Dendritic cell treated with granulocyte-macrophage colony-stimulating factor and Interleukin-4, amounts not matched to agents 40 ng/mL and 50 ng/mL, for 4 days (primary cell): ENCODE data around the gene KIF5C.

Experiments used
- H3K27ac Mint-ChIP-seq: one replicate; pipeline ENCODE4 v1.8.0; 2022; ENCODE audit warnings: mild to moderate bottlenecking, mixed read lengths
- H3K27me3 Mint-ChIP-seq: one replicate; pipeline ENCODE4 v1.8.0; 2022; ENCODE audit warnings: mild to moderate bottlenecking, mixed read lengths
- H3K36me3 Mint-ChIP-seq: one replicate; pipeline ENCODE4 v1.8.0; 2022; ENCODE audit warnings: low read depth, mixed read lengths
- H3K4me1 Mint-ChIP-seq: one replicate; pipeline ENCODE4 v1.8.0; 2022; ENCODE audit warnings: low read depth, mixed read lengths
- H3K4me3 Mint-ChIP-seq: one replicate; pipeline ENCODE4 v1.8.0; 2022; ENCODE audit warnings: mild to moderate bottlenecking, moderate library complexity, mixed read lengths
- H3K9me3 Mint-ChIP-seq: one replicate; pipeline ENCODE4 v1.8.0; 2022; ENCODE audit warnings: mixed read lengths
- intact Hi-C: fragments of 100-400 bp; cut with micrococcal nuclease; formaldehyde crosslinking; loops from one replicate; pipeline ENCODE4 v1.15.0; 2022

KIF5C gene

DNA sequence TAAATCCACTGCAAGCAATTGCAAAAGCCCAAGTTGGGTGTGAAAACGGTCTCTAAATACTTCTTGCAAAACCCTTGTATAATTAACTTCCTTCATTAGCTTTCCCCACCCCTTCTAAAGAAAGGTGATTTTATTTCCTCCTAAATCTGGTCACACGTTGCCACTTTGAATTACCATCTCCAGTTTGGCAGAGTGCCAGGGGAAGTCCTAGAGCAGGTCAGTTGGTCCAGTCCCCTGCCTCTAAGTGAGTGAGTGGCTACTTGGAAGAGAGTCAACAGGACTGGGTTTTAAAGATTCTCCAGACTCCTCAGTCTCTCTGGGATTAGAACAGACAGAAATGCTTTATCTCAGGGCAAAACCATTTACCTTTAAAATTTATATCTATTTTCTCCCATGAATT, 144.7 kb downstream of the KIF5C start:
- intact Hi-C loops: no loop called here
- H3K4me1 Mint-ChIP-seq: peaks cover 33% of the 10 kb centered on the region
- H3K9me3 Mint-ChIP-seq: no peaks in the 10 kb centered on the region
- H3K36me3 Mint-ChIP-seq: no peaks in the 10 kb centered on the region
- peaks cover 14% of the 10 kb centered on the region for H3K27me3 Mint-ChIP-seq
- no peak overlapping the region for H3K27ac Mint-ChIP-seq
- no peak overlapping the region for H3K4me3 Mint-ChIP-seq

DNA sequence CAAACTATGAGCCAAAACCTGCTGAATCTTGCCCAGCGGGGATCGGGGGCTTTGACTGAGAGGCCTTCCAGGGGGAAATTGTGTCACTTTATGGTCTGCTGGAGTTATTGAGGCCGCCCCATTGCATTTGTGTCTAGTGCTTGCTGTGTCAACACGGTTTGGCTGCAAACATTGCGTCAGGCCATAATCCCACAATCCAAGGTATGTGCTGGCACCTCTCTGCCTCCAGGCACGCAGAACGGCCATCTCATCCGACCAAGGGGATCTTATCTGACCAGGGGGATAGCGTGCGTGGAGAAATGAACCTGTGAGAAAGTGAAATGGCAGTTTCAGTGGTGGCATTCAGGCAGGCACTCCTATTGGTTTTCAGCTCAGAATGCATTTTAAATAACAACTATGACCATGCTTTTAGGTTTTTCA, 145.4 kb downstream of the KIF5C start:
- Mint-ChIP-seq H3K36me3 (no peaks in the 10 kb centered on the region), H3K4me1 (peaks cover 33% of the 10 kb centered on the region), H3K27me3 (peaks cover 14% of the 10 kb centered on the region), H3K9me3 (no peaks in the 10 kb centered on the region), H3K27ac (no peak overlapping the region), H3K4me3 (no peak overlapping the region)
- intact Hi-C loops: no loop called here

DNA sequence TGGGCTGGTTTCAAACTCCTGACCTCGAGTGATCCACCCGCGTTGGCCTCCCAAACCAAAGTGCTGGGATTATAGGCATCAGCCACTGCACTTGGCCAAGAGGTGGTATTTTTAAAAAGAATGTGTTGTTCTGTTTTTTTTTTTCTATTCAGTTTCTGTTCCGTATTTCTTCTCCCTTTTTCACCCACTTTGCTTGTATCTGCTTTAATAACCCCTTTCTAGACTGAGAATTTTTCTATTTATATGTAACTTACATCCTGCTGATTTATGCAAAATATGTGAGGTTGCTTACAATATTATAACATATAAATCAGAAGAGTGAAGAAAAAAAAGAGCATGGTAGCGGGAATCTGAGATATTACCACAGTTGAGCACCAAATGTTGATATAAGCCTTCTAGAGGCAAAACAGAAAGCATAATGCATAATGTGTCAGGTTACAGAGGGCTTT, 146.3 kb downstream of the KIF5C start:
- intact Hi-C loops: no loop called here
- peaks cover 33% of the 10 kb centered on the region for H3K4me1 Mint-ChIP-seq

DNA sequence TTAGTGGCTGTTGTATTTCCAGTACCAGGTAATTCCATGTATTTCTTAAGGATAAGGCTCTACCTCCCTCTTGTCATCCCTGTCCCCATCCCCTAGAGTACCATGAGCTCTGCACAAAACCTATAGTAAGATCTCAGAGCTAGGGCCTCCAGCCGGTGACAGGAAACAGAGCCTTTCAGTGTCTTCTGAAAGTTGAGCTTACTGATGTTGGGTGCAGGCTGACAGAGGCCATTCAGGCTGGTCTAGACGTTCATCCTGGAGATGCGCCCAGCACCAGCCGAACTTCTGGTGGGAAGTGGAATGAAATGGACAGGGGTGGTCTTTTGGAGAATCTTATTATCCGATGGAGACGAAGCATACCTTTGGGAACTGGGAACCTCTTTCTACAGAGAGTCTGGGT, 146.7 kb downstream of the KIF5C start:
- Mint-ChIP-seq H3K36me3 (no peaks in the 10 kb centered on the region), H3K9me3 (no peaks in the 10 kb centered on the region), H3K27ac (no peak overlapping the region), H3K4me3 (no peak overlapping the region), H3K4me1 (peaks cover 33% of the 10 kb centered on the region), H3K27me3 (peaks cover 10% of the 10 kb centered on the region)
- intact Hi-C loops: no loop called here

More for the DNA sequence above, 146.3 kb downstream of the KIF5C start:
- no peaks in the 10 kb centered on the region for H3K9me3 Mint-ChIP-seq
- peaks cover 11% of the 10 kb centered on the region for H3K27me3 Mint-ChIP-seq
- no peaks in the 10 kb centered on the region for H3K36me3 Mint-ChIP-seq
- no peak overlapping the region for H3K27ac Mint-ChIP-seq
- no peak overlapping the region for H3K4me3 Mint-ChIP-seq

DNA sequence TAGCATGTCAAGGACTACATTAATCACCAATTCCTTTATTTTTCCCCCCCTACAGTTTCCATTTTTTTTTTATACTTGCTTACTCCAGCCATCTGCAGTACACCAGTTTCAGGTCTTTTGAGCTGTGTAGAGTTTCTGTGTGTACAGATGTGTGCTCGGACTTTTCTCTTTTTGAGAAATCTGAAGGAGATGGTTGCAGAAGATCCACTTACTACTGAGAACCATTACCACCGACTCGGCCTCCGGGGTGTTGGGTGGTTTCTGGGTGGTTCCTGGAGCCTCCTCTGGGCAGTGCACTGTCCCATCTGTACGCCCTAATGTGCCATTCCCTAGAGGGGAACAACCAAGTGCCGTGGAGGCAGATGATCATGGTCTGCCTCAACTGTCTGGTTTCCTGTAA, 148.1 kb downstream of the KIF5C start:
- H3K27ac Mint-ChIP-seq: no peak overlapping the region
- H3K27me3 Mint-ChIP-seq: peaks cover 8% of the 10 kb centered on the region

DNA sequence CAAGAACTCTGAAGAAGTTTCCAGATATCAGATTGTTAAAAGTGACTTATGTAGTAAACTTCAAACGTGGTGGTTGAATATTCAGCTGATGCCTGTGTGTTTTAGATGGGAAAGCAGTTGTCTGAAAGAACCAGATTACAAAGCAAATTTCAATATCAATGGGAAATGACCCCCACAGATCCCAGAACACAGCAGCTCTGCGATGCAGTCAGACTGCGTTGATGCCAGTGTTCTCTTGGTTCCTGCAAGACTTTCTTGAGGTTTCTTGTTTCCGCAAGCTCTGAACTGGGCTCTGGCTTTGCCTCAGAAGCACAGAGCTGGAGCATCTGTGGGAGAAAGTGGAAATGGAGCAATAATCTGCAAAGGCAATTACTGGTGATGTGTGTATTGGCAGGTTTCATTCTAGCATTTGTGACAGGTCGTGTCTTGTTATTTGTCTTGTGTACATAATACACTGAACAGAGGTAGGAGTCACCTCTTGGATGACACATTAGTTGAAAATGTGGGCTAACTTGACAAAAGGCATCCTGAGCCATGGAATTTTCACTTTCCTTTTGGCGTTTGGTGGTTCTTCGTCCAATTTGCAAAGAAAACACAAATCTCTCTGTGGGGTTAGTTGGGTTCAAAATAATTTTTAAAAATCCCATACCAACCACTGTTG, 152.7 kb downstream of the KIF5C start:
- Mint-ChIP-seq H3K36me3 (no peaks in the 10 kb centered on the region), H3K4me1 (no peaks in the 10 kb centered on the region), H3K9me3 (no peaks in the 10 kb centered on the region)

More for the DNA sequence above, 148.1 kb downstream of the KIF5C start:
- intact Hi-C loops: no loop called here
- Mint-ChIP-seq H3K4me3 (no peak overlapping the region), H3K4me1 (peaks cover 33% of the 10 kb centered on the region), H3K36me3 (no peaks in the 10 kb centered on the region), H3K9me3 (no peaks in the 10 kb centered on the region)

DNA sequence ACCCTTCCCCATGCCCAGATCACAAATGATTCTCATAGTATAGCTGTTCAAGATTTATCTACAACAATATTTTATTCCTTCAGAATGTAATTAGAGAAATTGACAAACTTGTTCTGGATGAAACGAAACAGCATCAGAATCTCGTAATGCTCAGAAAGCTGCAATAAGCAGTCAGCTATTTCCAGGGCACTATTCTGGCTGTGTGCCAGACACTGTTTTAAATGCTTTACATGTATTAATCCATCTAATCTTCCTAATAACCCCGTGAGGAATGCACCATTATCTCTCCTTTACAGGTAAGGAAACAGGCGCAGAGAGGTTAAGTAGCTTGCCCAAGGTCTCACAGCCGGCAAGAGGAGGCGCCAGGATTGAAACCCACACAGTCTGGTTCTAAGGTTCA, 153.3 kb downstream of the KIF5C start:
- no peaks in the 10 kb centered on the region for H3K4me1 Mint-ChIP-seq
- H3K4me3 Mint-ChIP-seq: no peak overlapping the region
- intact Hi-C loops: no loop called here
- H3K9me3 Mint-ChIP-seq: no peaks in the 10 kb centered on the region
- no peaks in the 10 kb centered on the region for H3K36me3 Mint-ChIP-seq
- peaks cover 11% of the 10 kb centered on the region for H3K27me3 Mint-ChIP-seq
- H3K27ac Mint-ChIP-seq: no peak overlapping the region

More for the DNA sequence above, 152.7 kb downstream of the KIF5C start:
- intact Hi-C loops: no loop called here
- Mint-ChIP-seq H3K27me3 (peaks cover 11% of the 10 kb centered on the region), H3K4me3 (no peak overlapping the region), H3K27ac (no peak overlapping the region)

DNA sequence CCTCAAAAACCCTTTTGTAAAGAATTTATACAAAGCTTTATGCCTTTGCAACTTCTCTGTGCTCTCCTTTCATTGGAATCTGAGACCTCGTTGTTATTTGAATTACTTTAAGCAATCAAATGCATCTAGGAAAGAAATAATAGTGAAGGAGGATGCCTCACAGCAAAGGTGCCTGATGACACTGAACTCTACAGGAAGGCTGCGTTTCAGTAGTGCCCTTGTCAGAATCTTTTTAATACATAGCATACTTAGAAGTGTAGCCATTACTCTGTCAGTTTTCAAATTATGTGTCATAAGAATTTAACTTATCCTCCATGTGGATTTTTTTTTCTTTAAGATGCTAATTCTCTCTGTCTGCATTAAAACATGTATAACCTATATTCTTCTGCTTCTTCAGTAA, 153.9 kb downstream of the KIF5C start:
- Mint-ChIP-seq H3K9me3 (no peaks in the 10 kb centered on the region), H3K4me3 (no peak overlapping the region), H3K27ac (no peak overlapping the region), H3K36me3 (no peaks in the 10 kb centered on the region), H3K27me3 (peaks cover 11% of the 10 kb centered on the region), H3K4me1 (no peaks in the 10 kb centered on the region)
- intact Hi-C loops: no loop called here

DNA sequence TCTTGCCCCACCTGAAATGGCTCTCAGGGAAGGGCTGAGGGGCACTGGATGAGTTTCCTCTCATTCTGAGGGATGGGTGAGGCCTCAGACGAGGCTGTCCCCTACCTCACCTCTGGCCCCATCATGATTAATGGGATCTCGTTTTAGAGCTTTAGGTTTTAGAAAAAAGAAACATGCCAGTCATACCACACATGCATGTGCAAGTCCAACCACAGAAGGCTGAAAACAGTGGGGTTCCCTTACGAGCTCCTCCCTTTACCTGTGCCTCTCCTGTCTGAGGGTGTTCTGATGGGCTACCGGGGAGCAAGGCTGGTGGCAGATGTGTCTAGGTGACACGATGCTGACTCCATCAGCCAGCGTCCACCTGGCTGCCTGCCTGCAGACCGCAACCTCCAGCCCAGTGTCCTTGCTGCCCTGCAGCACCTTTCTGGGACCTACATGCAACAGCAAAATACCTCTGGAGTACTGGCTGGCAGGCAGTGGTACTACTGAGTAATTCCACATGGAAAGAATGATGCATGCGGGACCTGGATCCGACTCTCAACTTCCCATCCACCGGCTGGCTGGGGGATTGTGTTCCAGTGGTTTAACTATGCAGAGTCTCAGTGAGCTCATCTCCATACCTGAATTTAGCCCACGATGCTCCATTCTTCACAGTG, 154.4 kb downstream of the KIF5C start:
- Mint-ChIP-seq H3K4me1 (no peaks in the 10 kb centered on the region), H3K36me3 (no peaks in the 10 kb centered on the region), H3K27ac (no peak overlapping the region), H3K27me3 (peaks cover 13% of the 10 kb centered on the region), H3K9me3 (no peaks in the 10 kb centered on the region), H3K4me3 (no peak overlapping the region)
- intact Hi-C loops: no loop called here

DNA sequence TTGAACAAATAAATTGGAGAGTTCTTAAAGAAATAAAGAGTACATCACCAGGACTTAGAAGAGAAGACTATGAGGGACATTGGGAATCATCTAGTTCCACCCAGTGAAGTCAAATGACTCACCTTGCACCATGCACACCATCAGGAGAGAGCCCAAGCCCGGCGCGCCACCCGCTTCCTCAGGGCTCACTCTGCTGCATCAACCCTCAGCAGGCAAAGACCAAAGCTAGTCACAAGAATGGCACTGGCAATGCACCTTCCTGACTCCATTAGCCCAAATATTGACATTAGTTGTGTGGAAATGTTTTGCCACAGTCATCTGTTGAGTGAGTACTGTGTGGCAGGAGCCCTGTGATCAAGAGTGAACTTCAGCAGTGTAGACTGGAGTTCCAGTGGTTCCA, 156.4 kb downstream of the KIF5C start:
- no peaks in the 10 kb centered on the region for H3K9me3 Mint-ChIP-seq
- peaks cover 11% of the 10 kb centered on the region for H3K27me3 Mint-ChIP-seq
- H3K4me3 Mint-ChIP-seq: no peak overlapping the region
- no peaks in the 10 kb centered on the region for H3K4me1 Mint-ChIP-seq
- no peak overlapping the region for H3K27ac Mint-ChIP-seq
- intact Hi-C loops: no loop called here
- H3K36me3 Mint-ChIP-seq: no peaks in the 10 kb centered on the region

DNA sequence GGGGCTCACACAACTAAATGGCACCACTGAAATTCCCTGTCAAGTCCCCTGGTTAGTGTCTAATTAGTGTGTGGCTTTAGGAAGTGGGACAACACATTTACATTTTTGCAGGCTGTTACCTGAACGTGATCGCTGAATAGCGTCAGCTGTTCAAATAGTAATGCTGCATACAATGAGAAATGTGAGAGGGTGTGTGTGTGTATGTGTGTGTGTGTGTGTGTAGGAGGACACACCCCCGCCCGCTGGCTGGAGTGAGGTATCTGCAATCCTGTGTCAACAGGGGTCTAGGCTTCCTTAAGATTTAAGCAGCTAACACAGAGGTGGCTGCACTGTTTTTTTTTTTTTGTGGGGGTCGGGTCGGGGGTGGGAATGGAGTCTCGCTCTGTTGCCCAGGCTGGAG, 158.7 kb downstream of the KIF5C start:
- Mint-ChIP-seq H3K9me3 (no peaks in the 10 kb centered on the region), H3K27ac (no peak overlapping the region), H3K4me3 (no peak overlapping the region), H3K27me3 (peaks cover 26% of the 10 kb centered on the region), H3K36me3 (no peaks in the 10 kb centered on the region), H3K4me1 (no peaks in the 10 kb centered on the region)
- intact Hi-C loops: no loop called here

DNA sequence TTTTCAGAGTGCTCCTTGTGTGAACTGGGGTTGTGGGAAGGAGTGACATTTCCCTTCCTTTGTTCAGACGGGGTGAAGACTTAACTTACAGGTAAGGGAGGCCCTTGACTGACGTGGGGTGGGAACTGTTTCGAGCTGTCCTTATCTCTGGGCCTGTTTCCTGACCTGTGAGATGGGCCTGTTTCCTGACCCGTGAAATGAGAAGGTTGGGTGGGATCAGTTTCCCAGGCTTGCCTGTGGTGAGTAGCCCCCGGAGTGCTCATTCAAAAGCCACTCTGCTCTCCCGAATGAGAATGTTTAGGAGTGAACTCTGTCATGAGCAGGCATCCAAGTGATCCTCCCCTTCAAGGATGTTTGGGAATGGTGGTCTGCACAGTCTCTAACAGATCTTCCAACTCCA, 159.4 kb downstream of the KIF5C start:
- Mint-ChIP-seq H3K36me3 (no peaks in the 10 kb centered on the region), H3K4me3 (no peak overlapping the region), H3K4me1 (no peaks in the 10 kb centered on the region), H3K27ac (no peak overlapping the region), H3K9me3 (no peaks in the 10 kb centered on the region), H3K27me3 (peaks cover 33% of the 10 kb centered on the region)
- intact Hi-C loops: no loop called here

DNA sequence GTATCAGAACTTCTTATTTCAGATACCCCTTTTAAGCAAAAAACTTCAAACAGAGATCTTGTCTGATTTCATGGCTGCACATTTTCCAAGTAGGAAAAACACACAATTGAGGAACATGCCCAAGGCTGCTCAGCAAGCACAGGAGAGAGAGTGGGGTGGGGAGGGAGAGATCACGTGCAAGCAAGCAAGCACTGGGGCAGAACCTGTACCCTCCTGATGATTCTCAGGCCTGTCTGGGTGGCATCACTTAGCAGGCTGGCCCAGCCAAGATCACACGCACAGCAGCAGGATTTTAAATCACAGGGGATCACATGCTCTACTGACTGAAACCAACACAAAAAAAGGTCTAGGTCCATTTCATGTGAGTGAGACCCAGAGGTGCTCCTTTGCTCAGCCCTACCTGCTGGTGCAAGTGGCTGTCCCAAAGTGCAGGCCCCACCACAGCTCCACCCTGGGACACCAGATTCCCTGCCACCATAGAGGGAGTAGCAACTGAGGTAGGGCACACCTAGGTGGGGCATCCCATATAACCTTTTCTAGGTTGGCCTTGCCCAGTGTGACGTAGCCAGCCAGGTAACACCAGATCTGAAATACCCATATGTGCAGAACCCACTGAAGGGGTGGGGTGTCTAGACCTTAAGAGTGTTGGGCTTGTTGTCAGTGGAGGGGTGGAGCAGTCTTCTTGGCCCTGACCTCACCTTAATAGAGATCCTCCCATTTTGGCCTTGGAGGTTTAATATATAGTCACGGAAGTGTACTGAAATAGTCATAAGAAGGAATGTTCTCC, 161.7 kb downstream of the KIF5C start:
- Mint-ChIP-seq H3K4me1 (no peaks in the 10 kb centered on the region), H3K27ac (no peak overlapping the region), H3K27me3 (peaks cover 48% of the 10 kb centered on the region), H3K4me3 (no peak overlapping the region), H3K36me3 (no peaks in the 10 kb centered on the region), H3K9me3 (no peaks in the 10 kb centered on the region)
- intact Hi-C loops: no loop called here

DNA sequence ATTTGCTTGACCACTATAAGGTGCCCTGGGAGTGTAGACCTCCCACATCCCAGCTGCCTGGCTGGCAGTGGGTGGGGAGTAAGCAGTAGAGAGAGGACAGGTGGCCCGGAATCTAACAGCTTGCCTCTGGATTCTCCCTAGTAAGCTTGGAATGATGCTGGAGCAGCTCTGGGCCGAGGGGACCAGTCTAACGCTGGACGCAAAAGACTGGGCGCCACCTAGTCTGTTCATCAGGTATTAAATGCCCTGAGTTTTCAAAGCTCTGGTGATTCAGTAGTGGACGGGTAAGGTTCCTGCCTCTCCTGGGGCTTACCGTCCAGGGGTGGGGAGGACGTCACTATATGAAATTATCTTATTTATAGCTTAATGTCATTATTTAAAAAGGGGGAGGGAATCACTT, 162.8 kb downstream of the KIF5C start:
- Mint-ChIP-seq H3K9me3 (no peaks in the 10 kb centered on the region), H3K27ac (no peak overlapping the region), H3K36me3 (no peaks in the 10 kb centered on the region), H3K4me1 (no peaks in the 10 kb centered on the region), H3K27me3 (peaks cover 54% of the 10 kb centered on the region), H3K4me3 (no peak overlapping the region)
- intact Hi-C loops: no loop called here
